T-helper 2 cell treated with Interferon-gamma antibody and Interleukin-4, amounts not matched to agents 100 ng/mL and 5 ng/mL, for 36 hours (primary cell): Measurements from ENCODE around the gene CRTAC1. TPM values are rescaled to one million over a fixed set of nuclear protein-coding genes. Genes with fewer than 3 reads are reported as not detected.

Source experiments
- total RNA-seq: library from RNA; stranded (reverse); gene quantifications from 2 replicates; pipeline ENCODE4 v1.2.3, GENCODE V29; 2022

Gene CRTAC1
- total RNA-seq, 1 donor from 2014 or later = not detected

Other genes starting within 250 kb of the CRTAC1 start
- gene GOLGA7B, start 180.8 kb downstream of the CRTAC1 start, total RNA-seq = 5.3 and 5.6 TPM in 2 replicates
- 16.9 and 17.2 TPM in 2 replicates for gene R3HCC1L, start 104.0 kb upstream of the CRTAC1 start, total RNA-seq
- gene LOXL4, start 237.6 kb upstream of the CRTAC1 start, total RNA-seq = not detected in 2 replicates